Lung (tissue), 12 donors: Measurements from ENCODE around the gene KIFAP3. TPM values are rescaled to one million over a fixed set of nuclear protein-coding genes. Genes with fewer than 3 reads are reported as not detected.

Experiments used
- ATAC-seq: fragments of 200-7000 bp; cut with Tn5 transposase; one replicate; pipeline ENCODE4 v1.9.1; 2020; ENCODE audit warnings: moderate number of reproducible peaks; ENCODE audit not compliant: insufficient read depth, low FRiP score
- DNase-seq, 3 donors: peaks; one replicate each; pipeline ENCODE4 v3.0.0-alpha.2; 2013 to 2017
- H3K27ac ChIP-seq, 2 donors: one replicate each; pipeline ENCODE4 v1.5.1; 2013; ENCODE audit warnings: mild to moderate bottlenecking in 2 of 2, moderate library complexity in 2 of 2, control low read depth in 1 of 2, inconsistent platforms in 1 of 2, low read depth in 1 of 2, low read length in 1 of 2
- H3K27me3 ChIP-seq, 3 donors: one replicate each; pipeline ENCODE4 v1.5.1; 2013; ENCODE audit warnings: low read length in 2 of 3; ENCODE audit not compliant: control insufficient read depth in 3 of 3, insufficient read depth in 3 of 3
- H3K36me3 ChIP-seq, 4 donors: one replicate each; pipeline ENCODE4 v1.5.1; 2013; ENCODE audit warnings: low read length in 4 of 4, mild to moderate bottlenecking in 1 of 4, moderate library complexity in 1 of 4; ENCODE audit not compliant: control insufficient read depth in 4 of 4, insufficient read depth in 4 of 4
- H3K4me1 ChIP-seq, 5 donors: one replicate each; pipeline ENCODE4 v1.5.1; 2013; ENCODE audit warnings: low read length in 5 of 5, mild to moderate bottlenecking in 2 of 5, moderate library complexity in 1 of 5; ENCODE audit not compliant: control insufficient read depth in 5 of 5, insufficient read depth in 5 of 5
- H3K4me3 ChIP-seq: one replicate; pipeline ENCODE4 v1.5.1; 2013; ENCODE audit warnings: mild to moderate bottlenecking, control low read depth, moderate library complexity
- H3K9ac ChIP-seq, 2 donors: one replicate each; pipeline ENCODE4 v1.5.1; 2013; ENCODE audit warnings: low read length in 2 of 2, control low read depth in 1 of 2; ENCODE audit not compliant: insufficient read depth in 1 of 2
- H3K9me3 ChIP-seq, 4 donors: one replicate each; pipeline ENCODE4 v1.5.1; 2013; ENCODE audit warnings: low read length in 3 of 4, mild to moderate bottlenecking in 1 of 4, moderate library complexity in 1 of 4; ENCODE audit not compliant: control insufficient read depth in 4 of 4, insufficient read depth in 3 of 4
- WGBS, 2 donors: extraction: QIAGEN DNeasy Blood & Tissue Kit; methylation state at CpG; one replicate each; pipeline ENCODE4 v1.1.7; 2013; 5-methylcytosine and 5-hydroxymethylcytosine counted together
- polyA plus RNA-seq, 2 donors: library from polyadenylated mRNA; stranded (reverse); fragments of 200-250 nt; gene quantifications; one replicate each; pipeline ENCODE4 v1.2.1, GENCODE V29; 2013
- total RNA-seq, 2 donors: library from RNA; depleted of rRNA in 1 of 2; stranded (reverse); fragments of >200 nt in 1 of 2; gene quantifications; one replicate each; pipeline ENCODE4 v1.2.1, GENCODE V29; 2014 to 2021
- TF ChIP-seq, protein P1 (sequence below): IDR thresholded peaks from 2 replicates; pipeline ENCODE4 v1.5.1; 2012; ENCODE audit warnings: mild to moderate bottlenecking; ENCODE audit errors: control extremely low read depth, extremely low read depth
- donor health status: control.
- donor health status: control.
- donor health status: Bipolar disorder and iron deficiency.
- donor health status: healthy.
- donor health status: DM: yes; HTN: yes; CAD: no.

KIFAP3 gene
- total and polyA plus RNA-seq, 4 donors: 11.5 to 48.4 (median 17.3) TPM

DNA sequence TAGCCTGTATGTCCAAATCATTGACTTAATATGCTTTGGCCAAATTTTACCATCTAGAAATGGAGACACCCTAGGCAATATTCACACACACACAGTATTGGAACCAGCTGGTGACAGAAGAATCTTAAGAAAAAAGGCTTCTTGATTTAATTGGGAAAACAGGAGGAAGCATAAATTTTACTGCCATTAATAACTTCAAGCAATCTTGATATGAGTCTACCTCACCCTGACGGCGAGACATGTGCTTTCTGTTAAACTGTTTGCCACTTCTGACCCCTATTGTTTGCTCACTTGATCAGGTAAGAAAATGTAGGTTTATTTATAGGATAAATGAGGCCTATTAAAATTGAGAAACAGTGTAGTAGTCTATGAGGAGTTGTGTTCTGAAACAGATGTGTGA is 73.2 kb downstream of the KIFAP3 start:
- ATAC-seq (no peak), DNase-seq (no peak)
- Histone ChIP-seq H3K9ac (no peak overlapping the region), H3K27ac (no peak overlapping the region), H3K4me1 (peaks cover 0 to 7% (median 0%) of the 10 kb centered on the region in 5 donors), H3K9me3 (no peaks in the 10 kb centered on the region), H3K27me3 (no peaks in the 10 kb centered on the region), H3K36me3 (peaks cover 0 to 5% (median 0%) of the 10 kb centered on the region in 4 donors), H3K4me3 (no peak overlapping the region)
- 91 to 95% methylated on average over 2 of the region's 2 CpGs for WGBS, 2 donors
- TF ChIP-seq, protein P1, sequence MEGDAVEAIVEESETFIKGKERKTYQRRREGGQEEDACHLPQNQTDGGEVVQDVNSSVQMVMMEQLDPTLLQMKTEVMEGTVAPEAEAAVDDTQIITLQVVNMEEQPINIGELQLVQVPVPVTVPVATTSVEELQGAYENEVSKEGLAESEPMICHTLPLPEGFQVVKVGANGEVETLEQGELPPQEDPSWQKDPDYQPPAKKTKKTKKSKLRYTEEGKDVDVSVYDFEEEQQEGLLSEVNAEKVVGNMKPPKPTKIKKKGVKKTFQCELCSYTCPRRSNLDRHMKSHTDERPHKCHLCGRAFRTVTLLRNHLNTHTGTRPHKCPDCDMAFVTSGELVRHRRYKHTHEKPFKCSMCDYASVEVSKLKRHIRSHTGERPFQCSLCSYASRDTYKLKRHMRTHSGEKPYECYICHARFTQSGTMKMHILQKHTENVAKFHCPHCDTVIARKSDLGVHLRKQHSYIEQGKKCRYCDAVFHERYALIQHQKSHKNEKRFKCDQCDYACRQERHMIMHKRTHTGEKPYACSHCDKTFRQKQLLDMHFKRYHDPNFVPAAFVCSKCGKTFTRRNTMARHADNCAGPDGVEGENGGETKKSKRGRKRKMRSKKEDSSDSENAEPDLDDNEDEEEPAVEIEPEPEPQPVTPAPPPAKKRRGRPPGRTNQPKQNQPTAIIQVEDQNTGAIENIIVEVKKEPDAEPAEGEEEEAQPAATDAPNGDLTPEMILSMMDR: no peak

DNA sequence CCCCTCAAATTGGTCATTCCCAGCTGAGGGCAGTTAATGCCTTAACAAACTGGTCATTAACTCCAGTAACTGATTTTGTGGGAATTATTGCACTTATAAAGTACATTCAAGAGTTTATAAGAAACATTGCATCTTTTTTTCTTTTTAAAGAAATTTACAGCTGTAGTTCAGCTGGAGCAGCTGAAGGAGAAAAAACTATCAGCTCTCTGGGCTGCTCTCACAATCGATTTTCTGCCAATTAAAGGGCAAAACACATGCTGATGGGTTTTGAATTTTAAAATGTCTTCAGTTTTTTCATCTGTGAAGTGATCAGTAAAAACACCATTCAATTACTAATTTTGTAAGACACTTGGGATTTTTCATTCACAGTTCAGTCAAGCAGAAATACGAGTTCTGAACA is 74.7 kb downstream of the KIFAP3 start:
- H3K9me3 ChIP-seq: no peaks in the 10 kb centered on the region
- TF ChIP-seq, protein P1: no peak
- peaks cover 0 to 7% (median 0%) of the 10 kb centered on the region in 5 donors for H3K4me1 ChIP-seq
- 81 to 83% methylated on average over 2 of the region's 2 CpGs for WGBS, 2 donors
- H3K27ac ChIP-seq: peak overlapping the region in 1 of 2 donors; percentile 21
- ATAC-seq (no peak), DNase-seq (peak in 1 of 3 donors; percentile 2)
- H3K36me3 ChIP-seq: peaks cover 0 to 5% (median 0%) of the 10 kb centered on the region in 4 donors
- H3K4me3 ChIP-seq: no peak overlapping the region
- H3K27me3 ChIP-seq: no peaks in the 10 kb centered on the region
- no peak overlapping the region for H3K9ac ChIP-seq

DNA sequence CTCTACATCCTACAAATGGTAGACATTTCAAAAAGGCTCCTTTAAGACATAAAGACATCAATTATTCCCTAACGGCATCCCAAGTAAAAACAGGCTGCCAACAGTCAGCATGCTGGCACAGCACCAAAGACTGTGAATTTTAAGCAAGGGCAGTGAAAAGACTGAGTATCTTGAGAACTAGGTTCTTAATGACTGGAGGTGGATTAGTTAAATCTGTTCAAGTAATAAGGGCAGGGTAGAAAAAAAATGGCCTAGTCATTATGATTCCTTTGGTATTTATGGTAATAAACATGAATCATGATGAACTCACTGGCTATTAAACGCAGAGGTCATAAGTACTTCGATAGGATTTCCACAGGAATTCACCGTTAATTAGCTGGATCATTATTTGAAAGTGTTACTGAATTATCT is 75.2 kb downstream of the KIFAP3 start:
- TF ChIP-seq, protein P1: no peak
- H3K9ac ChIP-seq: no peak overlapping the region
- ATAC-seq: peak; percentile 41
- H3K27ac ChIP-seq: peak overlapping the region in 1 of 2 donors; percentile 21
- WGBS, 2 donors: 69 to 83% methylated on average over 4 of the region's 4 CpGs
- H3K36me3 ChIP-seq: peaks cover 0 to 5% (median 0%) of the 10 kb centered on the region in 4 donors
- no peaks in the 10 kb centered on the region for H3K27me3 ChIP-seq
- H3K9me3 ChIP-seq: no peaks in the 10 kb centered on the region
- peak; percentile 15 to 53 (median 51) for DNase-seq
- H3K4me3 ChIP-seq: no peak overlapping the region
- peaks cover 0 to 7% (median 0%) of the 10 kb centered on the region in 5 donors for H3K4me1 ChIP-seq

DNA sequence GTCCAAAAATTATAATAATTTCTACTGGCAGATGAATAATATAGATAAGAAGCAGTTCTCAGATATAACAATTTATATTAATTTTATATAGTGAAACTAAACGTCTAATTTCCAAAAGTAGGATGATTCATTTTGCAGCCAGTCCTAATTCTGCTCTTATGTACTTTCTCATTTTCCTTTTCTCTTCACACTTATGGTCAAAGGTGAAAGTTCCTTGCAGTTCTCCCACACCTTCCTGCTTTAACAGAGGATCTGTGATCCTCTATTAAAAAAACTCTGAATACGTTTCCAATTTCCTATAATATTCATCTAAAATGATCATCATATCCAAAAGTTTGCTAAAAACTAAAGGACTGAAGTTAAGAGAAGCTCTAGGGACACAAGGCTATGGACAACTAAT is 78.5 kb downstream of the KIFAP3 start:
- DNase-seq (no peak), ATAC-seq (no peak)
- no peak overlapping the region for H3K4me3 ChIP-seq
- H3K4me1 ChIP-seq: peaks cover 0 to 7% (median 0%) of the 10 kb centered on the region in 5 donors
- H3K27me3 ChIP-seq: no peaks in the 10 kb centered on the region
- peaks cover 0 to 5% (median 0%) of the 10 kb centered on the region in 4 donors for H3K36me3 ChIP-seq
- no peaks in the 10 kb centered on the region for H3K9me3 ChIP-seq
- WGBS, 2 donors: 83 to 95% methylated on average over 2 of the region's 2 CpGs
- H3K27ac ChIP-seq: no peak overlapping the region
- TF ChIP-seq, protein P1: no peak
- H3K9ac ChIP-seq: no peak overlapping the region
